ENCODE data around the gene DIS3L2.

- no peak for TF ChIP-seq POLR2A (IDR thresholded peaks at IDR 0.05)
- no peak for TF ChIP-seq CTCF (IDR thresholded peaks at IDR 0.05)
Observed at GRCh38 chr2:232275670-232276069, 314.2 kb downstream of the DIS3L2 start.

Measured in uterus (tissue), 2 donors.